GM12872 (cell line): Measurements from ENCODE around the gene ARMH3.

Source experiments
- TF ChIP-seq, protein P1 (sequence below): IDR thresholded peaks from 3 replicates; pipeline ENCODE4 v1.5.1; 2011; ENCODE audit warnings: low read depth, mild to moderate bottlenecking, low read length, moderate library complexity; ENCODE audit not compliant: insufficient read depth

The ARMH3 gene

DNA sequence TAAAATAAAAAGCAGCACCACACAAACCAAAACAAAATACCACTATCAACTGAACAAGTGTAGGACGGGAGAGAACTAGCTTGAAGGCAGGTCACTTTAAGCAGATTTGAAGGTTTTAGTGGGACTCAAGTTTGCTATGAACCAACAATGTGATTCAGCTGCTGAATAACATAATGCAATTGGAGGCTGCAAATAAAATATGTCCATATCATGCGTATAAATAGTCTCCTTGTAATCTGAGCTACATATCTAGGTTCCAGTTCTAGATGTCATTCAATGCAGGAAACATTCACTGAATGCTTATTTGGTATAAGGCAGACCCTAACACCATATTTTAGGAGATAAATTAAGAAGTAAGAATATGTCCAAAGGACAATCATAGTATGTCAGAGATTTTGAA lies 130.9 kb downstream of the ARMH3 start:
- TF ChIP-seq, protein P1, sequence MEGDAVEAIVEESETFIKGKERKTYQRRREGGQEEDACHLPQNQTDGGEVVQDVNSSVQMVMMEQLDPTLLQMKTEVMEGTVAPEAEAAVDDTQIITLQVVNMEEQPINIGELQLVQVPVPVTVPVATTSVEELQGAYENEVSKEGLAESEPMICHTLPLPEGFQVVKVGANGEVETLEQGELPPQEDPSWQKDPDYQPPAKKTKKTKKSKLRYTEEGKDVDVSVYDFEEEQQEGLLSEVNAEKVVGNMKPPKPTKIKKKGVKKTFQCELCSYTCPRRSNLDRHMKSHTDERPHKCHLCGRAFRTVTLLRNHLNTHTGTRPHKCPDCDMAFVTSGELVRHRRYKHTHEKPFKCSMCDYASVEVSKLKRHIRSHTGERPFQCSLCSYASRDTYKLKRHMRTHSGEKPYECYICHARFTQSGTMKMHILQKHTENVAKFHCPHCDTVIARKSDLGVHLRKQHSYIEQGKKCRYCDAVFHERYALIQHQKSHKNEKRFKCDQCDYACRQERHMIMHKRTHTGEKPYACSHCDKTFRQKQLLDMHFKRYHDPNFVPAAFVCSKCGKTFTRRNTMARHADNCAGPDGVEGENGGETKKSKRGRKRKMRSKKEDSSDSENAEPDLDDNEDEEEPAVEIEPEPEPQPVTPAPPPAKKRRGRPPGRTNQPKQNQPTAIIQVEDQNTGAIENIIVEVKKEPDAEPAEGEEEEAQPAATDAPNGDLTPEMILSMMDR, result no peak

DNA sequence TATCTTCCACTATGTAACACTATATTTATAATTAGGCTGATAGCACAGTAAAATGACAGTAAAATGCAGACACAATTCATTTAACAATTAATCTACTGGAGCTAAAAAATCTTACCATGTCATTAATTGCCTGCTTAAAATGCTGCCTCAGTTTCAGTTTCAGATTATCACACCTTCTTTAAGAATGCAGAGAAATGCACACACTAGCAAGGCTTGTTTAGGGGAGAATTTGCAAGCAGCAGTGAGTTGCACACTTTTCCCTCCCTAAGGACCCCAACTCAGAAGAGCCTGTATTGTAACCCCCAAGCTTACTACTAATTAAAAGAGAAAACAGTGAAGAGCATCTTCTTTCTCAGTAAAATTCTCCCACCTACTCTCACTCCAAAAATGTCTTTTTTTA lies 132.7 kb downstream of the ARMH3 start:
- TF ChIP-seq, protein P1, result no peak

DNA sequence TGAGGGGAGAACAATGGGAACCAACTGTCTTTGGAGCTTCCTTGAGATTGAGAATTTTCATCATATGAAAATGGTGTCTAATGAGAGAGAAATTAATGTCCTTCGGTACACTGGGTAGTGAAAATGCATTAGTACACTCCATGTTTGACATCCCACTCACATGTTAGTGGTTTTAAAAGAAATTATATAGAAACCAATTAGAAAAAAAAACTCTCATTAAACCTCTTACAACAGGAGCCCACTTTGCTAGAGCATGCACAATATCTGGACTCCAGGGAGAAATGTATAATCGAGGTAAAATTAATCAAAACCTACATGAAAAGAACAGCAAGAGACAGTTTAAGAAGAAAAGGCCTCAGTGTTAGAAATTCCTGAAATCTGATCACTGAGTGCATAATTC lies 133.1 kb downstream of the ARMH3 start:
- TF ChIP-seq, protein P1, result no peak

DNA sequence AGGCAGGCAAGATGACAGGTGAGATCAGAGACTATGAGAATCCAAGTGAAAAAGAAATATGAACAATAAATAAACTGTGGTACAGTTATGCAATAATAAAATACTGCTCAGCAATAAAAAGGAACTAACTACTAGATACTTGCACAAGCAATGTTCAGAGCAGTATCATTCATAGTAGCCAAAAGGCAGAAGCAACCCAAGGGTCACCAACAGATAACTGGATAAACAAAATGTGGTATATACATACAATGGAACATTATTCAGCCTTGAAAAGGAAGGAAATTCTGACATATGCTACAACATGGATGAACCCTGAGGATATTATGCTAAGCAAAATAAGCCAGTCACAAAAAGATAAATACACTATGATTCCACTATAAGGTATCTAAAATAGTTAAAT lies 135.4 kb downstream of the ARMH3 start:
- TF ChIP-seq, protein P1, result no peak

DNA sequence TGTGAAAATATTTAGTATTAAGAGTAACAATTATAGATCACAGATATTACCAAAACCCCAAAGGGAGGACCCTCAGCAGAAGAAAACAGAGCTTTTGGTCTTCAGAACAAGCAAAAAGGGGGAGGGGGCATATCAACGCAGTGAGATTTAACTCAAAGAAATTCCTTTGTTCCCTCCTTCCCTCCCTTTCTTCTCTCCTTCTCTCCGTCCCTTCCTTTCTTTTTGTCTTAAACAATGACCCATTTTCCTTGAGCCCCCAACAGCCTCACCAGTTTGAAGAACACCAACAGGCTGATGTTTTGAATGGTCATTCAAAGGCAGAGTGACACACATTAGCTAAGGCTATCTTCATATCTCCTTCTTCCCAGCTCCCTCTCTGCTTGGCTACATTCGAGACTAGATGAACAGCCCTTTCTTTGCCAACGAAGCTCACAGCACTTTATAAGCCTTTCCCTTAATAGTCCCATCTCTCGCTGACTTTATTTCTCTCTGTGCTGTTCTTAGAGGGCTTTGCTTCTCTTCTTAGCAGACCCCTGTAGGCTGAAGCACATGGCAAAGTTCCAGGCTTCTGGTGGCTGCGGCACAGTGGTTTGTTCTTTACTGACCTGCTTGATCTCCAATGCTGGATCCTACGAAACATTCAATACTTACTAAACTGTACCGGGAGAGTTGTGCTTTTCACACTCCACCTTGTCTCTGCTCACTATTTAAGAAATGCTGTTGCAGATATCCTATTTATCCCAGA lies 136.8 kb downstream of the ARMH3 start:
- TF ChIP-seq, protein P1, result no peak

DNA sequence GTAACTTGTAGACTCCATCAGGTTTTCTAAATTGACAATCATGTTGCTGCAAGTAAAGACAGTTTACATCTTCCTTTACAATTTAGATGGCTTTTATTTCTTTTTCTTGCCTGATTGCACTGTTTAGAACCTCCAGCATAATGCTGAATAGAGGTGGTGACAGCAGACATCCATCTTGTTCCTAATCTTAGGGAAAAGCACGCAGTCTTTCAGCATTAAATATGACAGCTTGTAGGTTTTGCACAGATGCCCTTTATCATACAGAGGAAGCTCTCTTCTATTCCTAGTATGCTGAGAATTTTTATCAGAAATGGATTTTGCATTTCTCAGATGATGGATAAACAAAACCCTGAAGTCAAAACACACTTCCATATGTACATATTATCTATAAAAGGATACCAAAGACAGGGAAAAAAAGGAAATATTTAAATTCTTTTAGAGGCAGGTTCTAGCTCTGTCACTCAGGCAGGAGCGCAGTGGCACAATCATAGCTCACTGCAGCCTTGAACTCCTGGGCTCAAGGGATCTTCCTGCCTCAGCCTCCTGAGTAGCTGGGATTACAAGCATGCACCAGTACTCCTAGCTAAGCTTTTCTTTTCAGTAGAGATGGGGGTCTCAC lies 143.3 kb downstream of the ARMH3 start:
- TF ChIP-seq, protein P1, result no peak

DNA sequence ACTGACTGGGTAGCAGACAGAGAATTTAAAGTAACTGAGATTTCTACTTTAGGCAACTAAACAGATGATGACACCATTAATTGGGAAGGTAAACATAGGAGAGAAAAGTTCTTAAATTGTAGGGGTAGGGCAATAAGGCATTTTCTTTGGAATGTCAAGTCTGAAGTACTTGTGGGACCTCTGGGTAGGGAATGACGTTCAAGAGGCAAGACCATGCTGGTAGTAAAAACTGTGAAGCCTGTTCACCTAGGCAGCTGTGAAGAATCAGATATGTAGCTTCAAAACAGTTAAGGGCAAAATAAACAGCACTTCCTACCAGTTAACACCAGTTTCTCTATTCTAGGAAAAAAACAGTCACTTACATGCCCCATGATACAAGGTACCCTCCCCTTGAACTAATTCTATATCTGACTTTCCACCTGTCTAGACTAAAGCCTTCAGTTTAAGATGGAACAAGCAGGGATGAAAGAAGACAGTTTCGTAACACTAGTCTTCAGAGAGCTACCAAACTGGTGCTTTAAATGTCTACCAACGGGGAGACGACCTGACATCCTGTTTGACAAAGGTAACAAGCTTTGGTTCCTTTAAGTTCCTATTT lies 149.3 kb downstream of the ARMH3 start:
- TF ChIP-seq, protein P1, result no peak
